ENCODE data around the gene TTC39C. TPM values are rescaled to one million over a fixed set of nuclear protein-coding genes. Genes with fewer than 3 reads are reported as not detected.
A peak's percentile ranks its signal among the peaks of the same experiment; 100 is the strongest.

Gene TTC39C
- polyA plus RNA-seq, 2 of the 4 experiments (the other 2 are of a cell fraction), result 8.7 to 18.4 TPM

GRCh38 chr18:24138789-24139616 lies 124.4 kb downstream of the TTC39C start, which contains the start of gene CABYR:
TSS of gene CABYR (plus strand) at chr18:24139062. CDS start at chr18:24143115, 4,053 bp downstream.
- FAIRE-seq, result no peak
- TF ChIP-seq REST (IDR thresholded peaks at IDR 0.05) (peak; percentile 27; the same call in 1 of the 2 replicates), CHD2 (IDR thresholded peaks at IDR 0.05; ENCODE audit: low read length, partially characterized antibody) (no peak), PHF8 (IDR thresholded peaks at IDR 0.05; ENCODE audit: borderline replicate concordance, low read depth) (peak; percentile 88), BCL3 (IDR thresholded peaks at IDR 0.05) (peak; percentile 87), MAX (IDR thresholded peaks at IDR 0.05) (peak; percentile 36; the same call in 1 of the 2 replicates), POLR2A (IDR thresholded peaks at IDR 0.05; ENCODE audit: low read length) (peak; percentile 98), POLR2AphosphoS2 (conservative IDR thresholded peaks at IDR 0.05; ENCODE audit: low read length) (no peak), RARB (CRISPR knock-in tag; IDR thresholded peaks at IDR 0.05) (no peak), E2F6 (IDR thresholded peaks at IDR 0.05; ENCODE audit: borderline replicate concordance, low read depth) (peak; percentile 54; the same call in 1 of the 2 replicates), FOSL2 (IDR thresholded peaks at IDR 0.05) (no peak), FOSL2 (CRISPR knock-in tag; IDR thresholded peaks at IDR 0.05) (no peak), PBX3 (IDR thresholded peaks at IDR 0.05) (peak; percentile 33; the same call in 1 of the 2 replicates), JUN (IDR thresholded peaks at IDR 0.05) (peak; percentile 47 to 59; a peak in 2 of 5 replicates)
- peak within 1 kb of the TSS; percentile 66 for H3K4me2 ChIP-seq
- no peaks in the 10 kb centered on the region for H3K9me3 ChIP-seq
- H3K4me3 ChIP-seq, result peak within 1 kb of the TSS; percentile 95
- H3K27ac ChIP-seq, result peak within 1 kb of the TSS; percentile 93 to 94
- ATAC-seq, result peak; percentile 95 to 96
- H3K4me1 ChIP-seq, result peaks cover 22% of the 10 kb centered on the region
- POLR2A ChIA-PET, result interaction anchor here (0.5 to 1.7 kb wide), 42 partner anchors 9 to 641 kb away, joined by 3 to 28 read pairs (median 4); partner anchors contain the start of genes IMPACT, OSBPL1A and TTC39C
- under 1% methylated on average over 32 of the region's 63 CpGs for WGBS (ENCODE audit: missing lambda C conversion rate)
- CTCF ChIA-PET, result interaction anchor here (0.8 to 0.9 kb wide), 2 partner anchors 14 to 85 kb away, joined by 3 to 4 read pairs; no protein-coding TSS in a partner anchor
- DNase-seq (ENCODE audit: low read depth in 1 of 2, low spot score in 1 of 2), result peak; percentile 58 to 91

GRCh38 chr18:24140697-24141096 lies 126.1 kb downstream of the TTC39C start:
- CTCF ChIA-PET, result interaction anchor here (1.2 kb wide), 1 partner anchor 15 kb away, joined by 3 read pairs; no protein-coding TSS in a partner anchor
- FAIRE-seq (no peak), DNase-seq (ENCODE audit: low read depth in 1 of 2, low spot score in 1 of 2) (no peak), ATAC-seq (no peak)
- WGBS (ENCODE audit: missing lambda C conversion rate), result 89% methylated on average over 2 of the region's 2 CpGs
- Histone ChIP-seq H3K4me2 (no peak overlapping the region), H3K27ac (no peak overlapping the region), H3K4me3 (no peak overlapping the region), H3K4me1 (peaks cover 22% of the 10 kb centered on the region), H3K9me3 (no peaks in the 10 kb centered on the region)
- TF ChIP-seq ZSCAN20 (CRISPR knock-in tag; IDR thresholded peaks at IDR 0.05), result no peak
- TF ChIP-seq MAZ (IDR thresholded peaks at IDR 0.05; ENCODE audit: borderline replicate concordance, low read depth, low read length), result no peak
- no peak for TF ChIP-seq CHD4 (IDR thresholded peaks at IDR 0.05; ENCODE audit: borderline replicate concordance)
- TF ChIP-seq POLR2A (IDR thresholded peaks at IDR 0.05; ENCODE audit: low read length), result no peak
- no peak for TF ChIP-seq ZC3H11A (IDR thresholded peaks at IDR 0.05)
- no peak for TF ChIP-seq HOXA7 (CRISPR knock-in tag; IDR thresholded peaks at IDR 0.05)
- no peak for TF ChIP-seq ELK1 (IDR thresholded peaks at IDR 0.05; ENCODE audit: low read depth, low read length)
- no peak for TF ChIP-seq HES2 (IDR thresholded peaks at IDR 0.05)
- no peak for TF ChIP-seq CBX2 (IDR thresholded peaks at IDR 0.05; ENCODE audit: borderline replicate concordance, low read depth)
- POLR2A ChIA-PET, result no interaction called here
